Mucosa of rectum (tissue), 2 donors: ENCODE data around the gene VEPH1.

Experiments used
- H3K27ac ChIP-seq, 2 donors: one replicate each; pipeline ENCODE4 v1.7.0; 2013; ENCODE audit warnings: inconsistent platforms in 2 of 2, low read depth in 2 of 2, low read length in 2 of 2
- H3K27me3 ChIP-seq, 2 donors: one replicate each; pipeline ENCODE4 v1.7.0; 2013; ENCODE audit warnings: low read length in 2 of 2; ENCODE audit not compliant: control insufficient read depth in 2 of 2, insufficient read depth in 2 of 2
- H3K36me3 ChIP-seq, 2 donors: one replicate each; pipeline ENCODE4 v1.7.0; 2013; ENCODE audit warnings: low read length in 2 of 2; ENCODE audit not compliant: control insufficient read depth in 2 of 2, insufficient read depth in 2 of 2
- H3K4me1 ChIP-seq, 2 donors: one replicate each; pipeline ENCODE4 v1.7.0; 2013; ENCODE audit warnings: low read length in 2 of 2, mild to moderate bottlenecking in 1 of 2; ENCODE audit not compliant: control insufficient read depth in 2 of 2, insufficient read depth in 2 of 2
- H3K4me3 ChIP-seq, 2 donors: one replicate each; pipeline ENCODE4 v1.7.0; 2013; ENCODE audit warnings: low read length in 2 of 2
- H3K9ac ChIP-seq, 2 donors: one replicate each; pipeline ENCODE4 v1.7.0; 2013; ENCODE audit warnings: low read length in 2 of 2, low read depth in 1 of 2, mild to moderate bottlenecking in 1 of 2
- H3K9me3 ChIP-seq, 2 donors: one replicate each; pipeline ENCODE4 v1.7.0; 2013; ENCODE audit warnings: low read length in 2 of 2; ENCODE audit not compliant: control insufficient read depth in 2 of 2
- donor health status: healthy.
- donor health status: Normal muscosa, but diverticular disease.

VEPH1 gene

DNA sequence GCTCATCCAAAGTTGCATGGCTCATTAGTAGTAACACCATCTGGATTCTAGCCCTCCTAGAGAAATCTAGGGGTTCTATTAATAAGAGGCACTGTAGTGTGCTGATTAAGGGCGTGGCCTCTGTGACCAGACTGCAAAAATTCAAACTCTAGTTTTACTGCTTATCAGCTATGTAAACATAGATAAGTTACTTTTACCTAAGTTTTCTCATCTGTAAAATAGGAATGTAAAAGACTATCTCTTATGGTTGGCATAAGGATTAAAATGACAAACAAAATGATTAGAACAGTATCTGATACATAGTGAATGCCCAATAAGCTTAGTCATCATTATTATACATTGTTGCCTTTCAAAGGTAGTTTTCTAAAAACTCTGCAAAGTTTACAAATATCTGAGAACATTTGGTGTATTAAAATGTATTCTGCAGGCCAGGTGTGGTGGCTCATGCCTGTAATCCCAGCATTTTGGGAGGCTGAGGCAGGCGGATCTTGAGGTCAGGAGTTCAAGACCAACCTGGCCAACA lies 62.1 kb downstream of the VEPH1 start:
- no peak overlapping the region for H3K27ac ChIP-seq
- H3K9ac ChIP-seq, result no peak overlapping the region
- peaks cover 0 to 5% of the 10 kb centered on the region in 2 donors for H3K4me1 ChIP-seq

DNA sequence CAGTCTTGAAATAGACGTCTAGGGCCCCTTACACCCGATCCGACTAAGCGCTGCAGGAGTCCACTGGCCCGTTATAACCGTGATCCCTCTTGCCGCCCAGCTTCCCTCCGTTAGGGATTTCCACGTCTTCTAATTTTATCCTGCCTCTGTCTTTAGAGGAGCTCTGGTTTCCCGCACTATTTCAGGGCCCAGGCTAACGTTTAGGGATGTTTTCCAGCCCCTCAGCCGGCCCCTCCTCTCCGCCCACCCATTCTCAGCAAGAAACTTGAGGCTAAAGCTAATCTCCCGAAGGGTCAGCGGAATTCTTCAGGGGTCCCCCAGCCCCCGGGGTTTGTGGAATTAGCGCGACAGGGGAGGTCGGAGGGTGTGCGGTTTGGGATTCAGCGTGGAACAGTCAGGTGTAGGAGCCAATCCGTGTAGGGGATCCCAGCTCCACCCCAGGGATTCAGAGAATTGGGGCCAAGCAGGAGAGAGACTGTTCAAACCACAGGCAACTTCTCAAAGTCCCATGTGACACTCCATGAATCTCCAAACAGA lies 65.0 kb downstream of the VEPH1 start:
- Histone ChIP-seq H3K9ac (peak overlapping the region in 1 of 2 donors; percentile 51), H3K27me3 (peaks cover 0 to 9% of the 10 kb centered on the region in 2 donors), H3K27ac (no peak overlapping the region), H3K4me3 (peak overlapping the region; percentile 56 to 84), H3K36me3 (no peaks in the 10 kb centered on the region), H3K4me1 (peaks cover 0 to 5% of the 10 kb centered on the region in 2 donors), H3K9me3 (no peaks in the 10 kb centered on the region)

More for the DNA sequence above, 62.1 kb downstream of the VEPH1 start:
- Histone ChIP-seq H3K27me3 (peaks cover 0 to 9% of the 10 kb centered on the region in 2 donors), H3K36me3 (no peaks in the 10 kb centered on the region), H3K4me3 (no peak overlapping the region), H3K9me3 (no peaks in the 10 kb centered on the region)

DNA sequence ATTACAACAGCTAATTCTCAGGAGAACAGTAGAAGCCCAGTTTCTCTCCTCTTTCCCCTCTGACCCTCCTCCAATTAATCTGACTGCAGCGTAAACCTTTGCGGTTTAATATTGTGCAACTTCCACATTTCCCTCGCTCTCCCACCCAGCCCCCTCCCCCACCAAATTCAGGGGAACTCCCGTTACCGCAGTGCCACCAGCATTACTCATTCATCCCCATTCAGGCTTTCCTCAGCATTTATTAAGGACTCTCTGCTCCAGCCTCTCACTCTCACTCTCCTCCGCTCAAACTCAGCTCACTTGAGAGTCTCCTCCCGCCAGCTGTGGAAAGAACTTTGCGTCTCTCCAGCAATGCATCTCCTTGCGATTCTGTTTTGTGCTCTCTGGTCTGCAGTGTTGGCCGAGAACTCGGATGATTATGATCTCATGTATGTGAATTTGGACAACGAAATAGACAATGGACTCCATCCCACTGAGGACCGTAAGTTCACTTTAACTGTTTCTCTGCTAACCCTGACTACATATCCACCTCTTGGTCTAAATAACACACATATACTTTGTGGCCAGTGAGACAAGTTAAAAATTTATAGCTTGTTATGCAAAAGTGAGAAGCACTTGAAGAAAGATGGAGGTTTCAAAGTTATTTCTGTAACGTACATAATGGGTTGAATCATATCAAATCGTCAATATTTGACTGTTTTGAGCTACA lies 66.5 kb downstream of the VEPH1 start, which contains the start of gene PTX3:
TSS of gene PTX3 (plus strand) at position 268 of the 709 bp plus-strand sequence. CDS start at position 352, 84 bp downstream.
- Histone ChIP-seq H3K9ac (peak within 1 kb of the TSS in 1 of 2 donors; percentile 51), H3K27ac (peak within 1 kb of the TSS; percentile 19 to 25), H3K36me3 (no peaks in the 10 kb centered on the region), H3K27me3 (peaks cover 0 to 9% of the 10 kb centered on the region in 2 donors), H3K4me3 (peak within 1 kb of the TSS; percentile 56 to 84), H3K9me3 (no peaks in the 10 kb centered on the region), H3K4me1 (peaks cover 0 to 5% of the 10 kb centered on the region in 2 donors)

- Histone ChIP-seq H3K4me1 (no peaks in the 10 kb centered on the region), H3K27ac (no peak overlapping the region), H3K9me3 (no peaks in the 10 kb centered on the region), H3K36me3 (no peaks in the 10 kb centered on the region), H3K27me3 (no peaks in the 10 kb centered on the region), H3K9ac (no peak overlapping the region), H3K4me3 (no peak overlapping the region)
These were observed 73.5 kb downstream of the VEPH1 start for GRCh38 chr3:157429708-157430107.

- H3K9me3 ChIP-seq, result no peaks in the 10 kb centered on the region
- no peak overlapping the region for H3K4me3 ChIP-seq
- H3K27me3 ChIP-seq, result no peaks in the 10 kb centered on the region
- H3K36me3 ChIP-seq, result no peaks in the 10 kb centered on the region
- no peak overlapping the region for H3K27ac ChIP-seq
- H3K4me1 ChIP-seq, result no peaks in the 10 kb centered on the region
- no peak overlapping the region for H3K9ac ChIP-seq
These were observed 74.4 kb downstream of the VEPH1 start for GRCh38 chr3:157428853-157429252.

GRCh38 chr3:157427901-157428300 lies 75.3 kb downstream of the VEPH1 start:
- Histone ChIP-seq H3K27me3 (no peaks in the 10 kb centered on the region), H3K27ac (no peak overlapping the region), H3K9ac (no peak overlapping the region), H3K4me1 (no peaks in the 10 kb centered on the region), H3K4me3 (no peak overlapping the region), H3K36me3 (no peaks in the 10 kb centered on the region), H3K9me3 (no peaks in the 10 kb centered on the region)

DNA sequence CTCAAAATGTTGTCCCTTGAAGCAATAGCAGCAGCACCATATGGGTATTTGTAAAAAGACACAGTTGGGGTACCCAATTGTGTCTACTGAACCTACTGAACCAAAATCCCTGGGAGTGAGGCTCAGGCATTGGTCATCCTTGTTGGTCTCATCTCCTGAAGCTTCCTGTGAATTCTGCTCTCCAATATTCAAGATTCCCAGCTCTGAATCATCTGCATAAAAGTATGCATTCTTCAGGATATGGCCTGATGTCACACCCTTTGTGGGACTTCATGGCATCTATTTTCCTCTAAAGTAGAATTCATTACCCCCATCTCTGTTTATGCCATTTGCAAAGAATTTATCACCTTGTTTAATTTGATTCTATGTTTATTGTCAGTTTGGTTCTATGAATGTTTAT lies 79.9 kb downstream of the VEPH1 start:
- H3K4me3 ChIP-seq, result no peak overlapping the region
- H3K27me3 ChIP-seq, result no peaks in the 10 kb centered on the region
- H3K36me3 ChIP-seq, result no peaks in the 10 kb centered on the region

DNA sequence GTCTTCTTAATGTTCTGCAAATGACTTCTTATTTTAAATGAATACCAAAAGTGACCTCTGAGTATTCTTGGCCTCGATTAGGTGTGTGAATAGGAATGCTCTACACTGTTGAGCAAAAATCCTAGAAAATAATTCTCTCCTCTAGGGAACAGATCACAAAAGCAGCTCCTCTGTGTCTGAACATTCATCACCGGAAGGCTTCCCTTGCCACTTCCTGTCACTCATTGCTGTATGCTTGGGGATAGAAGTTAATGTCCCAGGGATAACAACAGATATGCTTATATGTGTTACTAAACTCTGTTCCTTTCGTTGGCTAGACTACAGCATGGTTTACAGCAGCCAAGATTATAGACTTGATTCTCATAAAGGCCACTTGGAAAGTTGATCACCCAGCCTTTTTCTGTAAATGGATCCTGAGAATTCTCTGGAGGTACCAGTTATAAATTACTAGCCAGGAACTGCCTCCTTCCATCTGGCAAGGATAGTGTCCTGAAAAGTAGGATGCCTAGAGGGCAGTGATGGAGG lies 82.5 kb downstream of the VEPH1 start:
- no peak overlapping the region for H3K27ac ChIP-seq
- no peaks in the 10 kb centered on the region for H3K9me3 ChIP-seq
- H3K4me1 ChIP-seq, result no peaks in the 10 kb centered on the region
- no peaks in the 10 kb centered on the region for H3K36me3 ChIP-seq
- H3K27me3 ChIP-seq, result no peaks in the 10 kb centered on the region
- no peak overlapping the region for H3K9ac ChIP-seq
- H3K4me3 ChIP-seq, result no peak overlapping the region

More for the DNA sequence above, 79.9 kb downstream of the VEPH1 start:
- Histone ChIP-seq H3K9me3 (no peaks in the 10 kb centered on the region), H3K9ac (no peak overlapping the region), H3K27ac (no peak overlapping the region), H3K4me1 (no peaks in the 10 kb centered on the region)

- Histone ChIP-seq H3K4me3 (no peak overlapping the region), H3K9me3 (no peaks in the 10 kb centered on the region), H3K27me3 (no peaks in the 10 kb centered on the region), H3K36me3 (no peaks in the 10 kb centered on the region), H3K4me1 (no peaks in the 10 kb centered on the region), H3K27ac (no peak overlapping the region), H3K9ac (no peak overlapping the region)
These were observed 85.1 kb downstream of the VEPH1 start for GRCh38 chr3:157418104-157418503.

DNA sequence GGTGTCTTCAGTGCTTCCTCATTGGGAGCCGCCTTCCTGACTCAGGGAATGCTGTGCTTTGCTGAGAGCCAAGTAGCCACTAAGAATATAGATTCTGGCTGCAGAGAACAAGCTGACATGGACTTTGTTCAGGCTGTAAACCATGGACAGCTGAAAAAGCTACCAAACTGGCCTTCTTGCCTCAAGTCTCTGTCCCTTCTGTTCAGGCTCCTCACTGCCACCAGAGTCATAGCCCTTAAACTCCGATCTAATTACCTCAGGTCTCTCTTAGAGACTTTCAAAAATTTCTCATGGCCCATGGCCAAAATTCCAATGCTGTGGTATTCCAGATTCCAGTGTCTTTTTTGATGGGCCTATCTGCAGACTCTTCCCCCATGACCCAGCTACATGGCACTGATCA lies 86.0 kb downstream of the VEPH1 start:
- Histone ChIP-seq H3K27me3 (no peaks in the 10 kb centered on the region), H3K4me1 (no peaks in the 10 kb centered on the region), H3K9ac (no peak overlapping the region), H3K4me3 (no peak overlapping the region), H3K27ac (no peak overlapping the region), H3K36me3 (no peaks in the 10 kb centered on the region), H3K9me3 (no peaks in the 10 kb centered on the region)
